ENCODE data around the gene ANKHD1.

Gene ANKHD1

GRCh38 chr5:140401362-140402257 lies at the start of gene ANKHD1:
TSS of gene ANKHD1 (plus strand) at chr5:140401833. CDS start at chr5:140401968, 135 bp downstream.
- peak; percentile 95 for DNase-seq (ENCODE audit: low spot score)

GRCh38 chr5:140355546-140355945 lies 46.1 kb upstream of the ANKHD1 start:
- no peak for DNase-seq (ENCODE audit: low spot score)

GRCh38 chr5:140356853-140357725 lies 44.5 kb upstream of the ANKHD1 start:
- DNase-seq (ENCODE audit: low spot score): no peak

- peak; percentile 75 for DNase-seq (ENCODE audit: low spot score)
These were observed 43.9 kb upstream of the ANKHD1 start for GRCh38 chr5:140357726-140358093.

- DNase-seq (ENCODE audit: low spot score): no peak
These were observed 42.8 kb upstream of the ANKHD1 start for GRCh38 chr5:140358738-140359310.

- DNase-seq (ENCODE audit: low spot score): no peak
These were observed 41.5 kb upstream of the ANKHD1 start, which contains the start of gene SLC4A9 for GRCh38 chr5:140360101-140360500. TSS of gene SLC4A9 (plus strand) at chr5:140360194. CDS start at chr5:140360237, 43 bp downstream.

GRCh38 chr5:140360681-140361479 lies 40.8 kb upstream of the ANKHD1 start:
- DNase-seq (ENCODE audit: low spot score): no peak

- DNase-seq (ENCODE audit: low spot score): no peak
These were observed 39.7 kb upstream of the ANKHD1 start for GRCh38 chr5:140361901-140362300.

- DNase-seq (ENCODE audit: low spot score): no peak
These were observed 39.3 kb upstream of the ANKHD1 start for GRCh38 chr5:140362311-140362710.

GRCh38 chr5:140362875-140363630 lies 38.6 kb upstream of the ANKHD1 start:
- DNase-seq (ENCODE audit: low spot score): no peak

- DNase-seq (ENCODE audit: low spot score): no peak
These were observed 37.8 kb upstream of the ANKHD1 start for GRCh38 chr5:140363631-140364471.

- DNase-seq (ENCODE audit: low spot score): no peak
These were observed 37.2 kb upstream of the ANKHD1 start for GRCh38 chr5:140364472-140364765.

- peak; percentile 40 for DNase-seq (ENCODE audit: low spot score)
These were observed 36.4 kb upstream of the ANKHD1 start for GRCh38 chr5:140365282-140365681.

GRCh38 chr5:140365941-140366340 lies 35.7 kb upstream of the ANKHD1 start:
- DNase-seq (ENCODE audit: low spot score): no peak

GRCh38 chr5:140366589-140367255 lies 34.9 kb upstream of the ANKHD1 start:
- no peak for DNase-seq (ENCODE audit: low spot score)

- DNase-seq (ENCODE audit: low spot score): no peak
These were observed 34.2 kb upstream of the ANKHD1 start for GRCh38 chr5:140367256-140368013.

GRCh38 chr5:140371356-140372151 lies 30.1 kb upstream of the ANKHD1 start:
- DNase-seq (ENCODE audit: low spot score): no peak

GRCh38 chr5:140372971-140373487 lies 28.6 kb upstream of the ANKHD1 start:
- DNase-seq (ENCODE audit: low spot score): peak; percentile 39

All from COLO829 (cell line).